SH-SY5Y (cell line): Measurements from ENCODE around the gene SCAF11.

Experiments
- GATA2 ChIP-seq: IDR thresholded peaks from 2 replicates; pipeline ENCODE4 v1.6.1; 2011; ENCODE audit warnings: mild to moderate bottlenecking, low read depth, low read length
- GATA3 ChIP-seq: IDR thresholded peaks from 2 replicates; pipeline ENCODE4 v1.6.1; 2011; ENCODE audit warnings: low read depth, mild to moderate bottlenecking, low read length, moderate library complexity

- TF ChIP-seq GATA2: no peak
- no peak for TF ChIP-seq GATA3
Measured at GRCh38 chr12:45973526-45973925, 16.8 kb downstream of the SCAF11 start.
